GM19463 (cell line): ENCODE results near the gene PNKP.
"Not testable (repeated sequence)": the region's sequence is repeated elsewhere in the genome, so short reads cannot be mapped to it uniquely, and the experiment has no call there.

Experiments
- ATAC-seq: cut with Tn5 transposase; IDR thresholded peaks from one replicate; pipeline ENCODE4 v1.9.1; 2021; ENCODE audit warnings: mild to moderate bottlenecking, moderate library complexity; ENCODE audit not compliant: unreplicated experiment

PNKP gene

DNA sequence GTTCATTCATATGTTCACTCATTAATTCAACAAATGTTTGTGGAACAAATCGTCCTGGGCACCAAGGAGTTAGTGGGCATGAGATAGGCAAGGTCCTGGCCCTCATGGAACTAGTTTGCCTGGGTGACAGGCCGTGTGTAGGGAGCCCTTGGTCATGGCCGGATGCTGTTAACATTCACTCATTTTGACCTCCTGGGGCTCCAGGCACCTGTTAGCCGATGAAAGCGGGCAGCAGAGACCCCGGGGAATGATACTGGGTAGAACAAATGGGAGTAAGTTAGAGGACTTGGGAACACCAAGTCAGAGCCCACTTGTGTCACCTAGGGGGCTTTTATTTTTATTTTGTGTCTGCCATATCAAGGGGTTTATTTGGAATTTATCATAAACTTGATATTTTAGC, 42.7 kb downstream of the PNKP start:
- ATAC-seq, result no peak

DNA sequence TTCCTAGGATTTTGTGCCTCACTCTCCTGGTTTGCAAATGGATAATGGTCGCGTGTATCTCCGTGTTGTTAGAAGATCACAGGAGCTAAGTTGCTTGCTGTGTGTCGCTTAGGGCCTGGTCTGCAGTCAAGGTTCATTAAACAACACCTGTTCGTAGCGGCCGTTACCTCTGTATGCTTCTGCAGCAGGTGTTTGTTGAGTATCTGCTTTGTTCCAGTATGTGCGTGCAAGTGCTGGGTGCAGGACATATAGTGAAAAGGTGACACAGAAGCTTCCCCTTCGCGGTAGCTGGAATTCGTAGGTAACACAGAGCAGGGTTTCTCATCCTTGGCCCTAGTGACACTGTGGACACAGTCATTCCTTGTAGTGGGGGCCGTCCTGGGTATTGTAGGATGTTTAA, 43.9 kb downstream of the PNKP start:
- ATAC-seq, result no peak

DNA sequence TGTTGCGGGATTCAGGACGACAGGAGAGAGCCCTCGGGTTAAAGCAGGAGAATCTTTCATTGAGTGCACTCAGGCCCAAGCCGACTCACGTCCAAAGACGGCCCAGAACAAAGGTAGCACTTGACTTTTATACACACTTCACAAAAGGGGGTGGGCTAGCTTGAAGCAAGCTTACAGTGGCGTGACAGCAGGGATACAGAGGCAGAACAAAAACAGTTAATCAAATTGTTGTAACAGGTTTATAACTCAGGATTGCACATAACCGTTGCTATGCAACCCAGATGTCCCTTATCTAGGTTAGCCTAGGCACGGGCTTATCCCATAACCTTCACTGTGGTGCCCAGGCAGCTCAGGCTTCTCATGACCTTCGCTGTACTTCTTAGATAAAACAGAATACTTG, 47.3 kb downstream of the PNKP start:
- no peak for ATAC-seq

GRCh38 chr19:49819452-49820115, 47.8 kb downstream of the PNKP start:
- not testable (repeated sequence) for ATAC-seq

DNA sequence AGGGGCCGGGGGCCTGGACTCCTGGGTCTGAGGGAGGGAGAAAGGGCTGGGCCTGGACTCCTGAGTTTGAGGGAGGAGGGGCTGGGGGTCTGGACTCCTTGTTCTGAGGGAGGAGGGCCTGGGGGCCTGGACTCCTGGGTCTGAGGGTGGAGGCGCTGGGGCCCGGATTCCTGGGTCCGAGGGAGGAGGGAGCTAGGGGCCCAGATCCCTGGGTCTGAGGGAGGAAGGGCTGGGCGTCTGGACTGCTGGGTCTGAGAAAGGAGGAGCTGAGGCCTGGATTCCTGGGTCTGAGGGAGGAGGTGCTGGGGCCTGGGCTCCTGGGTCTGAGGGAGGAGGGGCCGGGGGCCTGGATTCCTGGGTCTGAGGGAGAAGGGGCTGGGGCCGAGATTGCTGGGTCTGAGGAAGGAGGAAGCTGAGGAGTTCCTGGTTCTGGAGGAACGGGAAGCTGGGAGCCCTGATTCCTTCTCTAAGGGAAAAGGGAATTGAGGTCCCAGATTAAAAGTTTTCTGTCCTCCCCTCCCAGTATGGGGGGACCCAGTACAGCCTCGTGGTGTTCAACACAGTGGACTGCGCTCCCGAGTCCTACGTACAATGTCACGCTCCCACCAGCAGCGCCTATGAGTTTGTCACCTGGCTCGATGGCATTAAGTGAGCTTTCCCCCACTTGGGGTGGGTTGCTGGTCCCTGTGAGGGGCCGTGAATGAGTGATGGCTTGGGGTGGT, 48.6 kb downstream of the PNKP start:
- ATAC-seq, result no peak

DNA sequence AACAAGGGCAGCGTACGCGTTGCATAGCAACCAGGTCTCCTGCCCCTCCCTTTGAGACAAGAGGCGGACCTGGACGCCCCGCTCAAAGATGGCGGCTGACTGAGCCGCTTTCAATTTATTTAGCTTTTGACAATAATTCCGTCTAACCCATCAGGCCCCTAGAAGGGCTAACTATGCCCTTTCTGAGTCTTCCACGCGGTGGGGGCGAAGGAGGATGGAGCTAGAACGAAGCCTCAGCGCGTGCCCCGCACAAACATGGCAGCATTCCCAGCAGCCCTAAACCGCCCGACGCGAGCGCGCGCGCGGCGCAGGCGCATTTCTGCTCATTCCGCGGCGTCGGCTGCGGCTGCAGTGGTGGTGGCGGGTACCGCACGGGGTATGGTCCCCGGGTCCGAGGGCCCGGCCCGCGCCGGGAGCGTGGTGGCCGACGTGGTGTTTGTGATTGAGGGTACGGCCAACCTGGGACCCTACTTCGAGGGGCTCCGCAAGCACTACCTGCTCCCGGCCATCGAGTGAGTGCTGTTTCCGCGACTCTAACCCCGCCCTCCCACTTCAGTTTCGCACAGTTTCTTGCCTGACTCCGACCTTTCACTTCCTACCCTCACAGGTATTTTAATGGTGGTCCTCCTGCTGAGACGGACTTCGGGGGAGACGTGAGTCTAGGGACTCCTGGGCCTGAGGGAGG, 49.3 kb downstream of the PNKP start, which contains the start of gene MED25:
TSS of gene MED25 (plus strand) at position 326 of the 685 bp plus-strand sequence. CDS start at position 379, 53 bp downstream.
- ATAC-seq, result peak; percentile 80

DNA sequence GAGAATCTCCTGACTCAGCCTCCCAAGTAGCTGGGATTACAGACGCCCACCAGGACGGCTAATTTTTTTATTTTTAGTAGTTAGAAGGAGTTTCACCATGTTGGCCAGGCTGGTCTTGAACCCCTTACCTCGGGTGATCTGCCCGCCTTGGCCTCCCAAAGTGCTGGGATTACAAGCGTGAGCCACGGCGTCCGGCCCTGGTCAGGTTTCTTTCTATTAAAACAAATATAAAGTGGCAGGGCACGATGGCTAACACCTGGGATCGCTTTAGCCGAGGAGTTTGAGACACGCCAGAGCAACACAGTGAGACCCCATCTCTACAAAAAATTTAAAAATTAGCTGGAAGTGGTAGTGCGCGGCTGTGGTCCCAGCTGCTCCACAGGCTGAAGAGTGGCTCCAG, 50.8 kb downstream of the PNKP start:
- ATAC-seq, result no peak

GRCh38 chr19:49814010-49814409, 53.4 kb downstream of the PNKP start:
- ATAC-seq, result no peak

DNA sequence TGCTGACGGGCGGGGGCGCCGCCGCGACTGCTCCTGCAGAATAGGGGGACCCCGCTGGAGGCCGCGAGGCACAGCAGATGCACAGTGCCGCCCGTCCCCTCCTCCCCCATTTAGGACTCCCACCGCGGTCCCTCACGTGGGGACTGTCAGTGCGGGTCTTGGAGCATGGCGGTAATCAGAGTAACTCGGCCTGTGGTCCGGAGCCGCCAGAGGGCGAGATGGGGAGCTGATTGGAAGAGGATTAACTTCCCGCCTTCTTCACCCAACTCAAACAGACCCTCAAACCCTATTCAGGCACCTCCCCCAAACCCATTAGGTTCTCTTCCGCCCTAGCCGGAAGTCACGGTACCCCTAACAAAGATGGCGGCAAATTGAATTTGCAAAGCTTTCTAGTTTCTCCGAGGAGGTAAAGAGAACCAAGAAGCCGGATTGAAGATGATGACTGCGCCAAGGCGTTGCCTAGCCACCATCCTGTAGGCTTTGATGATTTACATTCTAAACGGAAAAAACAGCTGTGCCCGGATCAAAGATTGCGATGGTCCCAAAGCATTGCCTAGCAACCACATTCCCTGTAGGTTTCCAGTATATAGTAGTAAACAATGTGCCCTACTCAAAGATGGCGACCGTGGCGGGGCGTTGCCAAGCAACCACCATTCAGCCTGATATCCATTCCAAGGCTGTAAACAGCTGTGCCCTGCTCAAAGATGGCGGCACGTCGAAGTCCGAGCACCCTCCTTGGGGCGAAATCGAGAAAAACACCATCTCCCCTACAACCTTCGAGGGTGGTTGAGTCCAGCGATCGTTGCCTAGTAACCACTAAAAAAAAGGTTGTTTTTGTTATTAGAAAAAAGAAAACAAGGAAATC, 54.1 kb downstream of the PNKP start, which contains the start of gene FUZ:
TSS of gene FUZ (minus strand) at position 296 of the 865 bp plus-strand sequence. CDS start at position 110, 186 bp downstream.
- ATAC-seq, result no peak

DNA sequence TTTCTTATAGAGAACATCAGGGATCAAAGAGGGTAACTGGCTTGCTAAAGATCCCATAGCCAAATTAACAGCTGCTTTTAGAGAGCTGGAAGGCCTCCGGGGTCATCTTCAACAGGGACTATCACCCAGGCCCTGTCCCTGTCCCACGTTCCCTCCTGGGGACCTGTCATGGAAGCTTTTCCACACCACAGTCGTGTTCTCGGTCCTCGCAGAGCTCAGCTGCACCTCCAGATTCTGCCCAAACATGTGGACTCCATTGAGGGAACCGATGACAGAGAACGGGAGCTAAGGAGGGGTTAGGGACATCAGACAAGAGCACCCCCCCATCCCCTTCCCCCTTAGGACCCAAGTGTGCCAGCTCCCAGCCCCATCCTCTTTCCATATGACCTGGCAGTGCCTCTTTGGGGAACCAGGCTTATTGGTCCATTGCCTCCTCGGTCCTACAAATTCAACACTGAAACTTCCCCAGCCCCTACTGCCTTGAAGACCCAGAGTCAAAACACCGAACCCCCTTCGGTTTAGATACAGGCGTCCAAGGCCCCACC, 54.9 kb downstream of the PNKP start:
- ATAC-seq, result no peak

GRCh38 chr19:49811328-49811727, 56.0 kb downstream of the PNKP start:
- no peak for ATAC-seq
